ENCODE data around the gene TAS2R19. TPM values are rescaled to one million over a fixed set of nuclear protein-coding genes. Genes with fewer than 3 reads are reported as not detected.

TAS2R19 gene
- total RNA-seq, 1 experiment from 2014 or later: 3.3 TPM

GRCh38 chr12:10994307-10994706 lies 28.1 kb downstream of the TAS2R19 start:
- DNase-seq (ENCODE audit: low spot score): no peak

GRCh38 chr12:10989107-10989506 lies 33.3 kb downstream of the TAS2R19 start:
- DNase-seq (ENCODE audit: low spot score): no peak

GRCh38 chr12:10986812-10987211 lies 35.6 kb downstream of the TAS2R19 start, which contains the start of gene TAS2R50:
Gene TAS2R50, minus strand, starts transcription at chr12:10986912. Its CDS starts 52 bp downstream, at chr12:10986860.
- no peak for DNase-seq (ENCODE audit: low spot score)

GRCh38 chr12:10982244-10982643 lies 40.2 kb downstream of the TAS2R19 start:
- no peak for DNase-seq (ENCODE audit: low spot score)

GRCh38 chr12:10974965-10975364 lies 47.5 kb downstream of the TAS2R19 start:
- DNase-seq (ENCODE audit: low spot score): no peak

Other genes starting within 250 kb of the TAS2R19 start
- gene TAS2R7, start 220.0 kb downstream of the TAS2R19 start, total RNA-seq (2014; rRNA removed; shearing (Covaris generic)): not detected in 2 replicates
- not detected in 2 replicates for gene TAS2R8, start 215.3 kb downstream of the TAS2R19 start, total RNA-seq (2014; rRNA removed; shearing (Covaris generic))
- gene TAS2R9, start 212.5 kb downstream of the TAS2R19 start, total RNA-seq (2014; rRNA removed; shearing (Covaris generic)): 0.56 TPM in 1 of 2 replicates, not detected in the other
- gene TAS2R10, start 196.3 kb downstream of the TAS2R19 start, total RNA-seq (2014; rRNA removed; shearing (Covaris generic)): 0.21 and 0.36 TPM in 2 replicates
- 0.13 and 0.28 TPM in 2 replicates for gene PRR4, start 173.1 kb downstream of the TAS2R19 start, total RNA-seq (2014; rRNA removed; shearing (Covaris generic))
- gene PRH1, start 138.4 kb downstream of the TAS2R19 start, total RNA-seq (2014; rRNA removed; shearing (Covaris generic)): 13.8 and 17.4 TPM in 2 replicates
- 0.16 and 0.46 TPM in 2 replicates for gene TAS2R13, start 113.1 kb downstream of the TAS2R19 start, total RNA-seq (2014; rRNA removed; shearing (Covaris generic))
- gene PRH2, start 93.4 kb downstream of the TAS2R19 start, total RNA-seq (2014; rRNA removed; shearing (Covaris generic)): not detected in 2 replicates
- gene TAS2R14, start 83.4 kb downstream of the TAS2R19 start, total RNA-seq (2014; rRNA removed; shearing (Covaris generic)): 1.4 and 1.8 TPM in 2 replicates
- 0.26 and 0.99 TPM in 2 replicates for gene TAS2R50, start 35.7 kb downstream of the TAS2R19 start, total RNA-seq (2014; rRNA removed; shearing (Covaris generic))
- gene TAS2R20, start 24.3 kb downstream of the TAS2R19 start, total RNA-seq (2014; rRNA removed; shearing (Covaris generic)): 0.79 and 0.86 TPM in 2 replicates
- 1.3 and 2.3 TPM in 2 replicates for gene TAS2R31, start 8.8 kb upstream of the TAS2R19 start, total RNA-seq (2014; rRNA removed; shearing (Covaris generic))
- gene TAS2R46, start 39.7 kb upstream of the TAS2R19 start, total RNA-seq (2014; rRNA removed; shearing (Covaris generic)): 0.31 and 0.76 TPM in 2 replicates
- 0.51 and 1.7 TPM in 2 replicates for gene TAS2R43, start 69.7 kb upstream of the TAS2R19 start, total RNA-seq (2014; rRNA removed; shearing (Covaris generic))
- 0.79 and 0.86 TPM in 2 replicates for gene TAS2R30, start 112.0 kb upstream of the TAS2R19 start, total RNA-seq (2014; rRNA removed; shearing (Covaris generic))
- 6.1 and 6.7 TPM in 2 replicates for gene SMIM10L1, start 148.6 kb upstream of the TAS2R19 start, total RNA-seq (2014; rRNA removed; shearing (Covaris generic))
- gene TAS2R42, start 164.3 kb upstream of the TAS2R19 start, total RNA-seq (2014; rRNA removed; shearing (Covaris generic)): not detected in 2 replicates
- not detected in 2 replicates for gene PRB3, start 247.1 kb upstream of the TAS2R19 start, total RNA-seq (2014; rRNA removed; shearing (Covaris generic))

Measured in HT-29 (cell line).